Activated CD4-positive, alpha-beta T cell treated with anti-CD3 and anti-CD28 coated beads for 24 hours (primary cell): Measurements from ENCODE around the gene LIN7A.

Experiments
- DNase-seq, 2 donors: peaks; one replicate each; pipeline ENCODE4 v3.0.0-alpha.2; 2020; ENCODE audit warnings: low read depth in 2 of 2

The LIN7A gene

GRCh38 chr12:80756875-80757274, 180.9 kb downstream of the LIN7A start:
- DNase-seq = no peak

DNA sequence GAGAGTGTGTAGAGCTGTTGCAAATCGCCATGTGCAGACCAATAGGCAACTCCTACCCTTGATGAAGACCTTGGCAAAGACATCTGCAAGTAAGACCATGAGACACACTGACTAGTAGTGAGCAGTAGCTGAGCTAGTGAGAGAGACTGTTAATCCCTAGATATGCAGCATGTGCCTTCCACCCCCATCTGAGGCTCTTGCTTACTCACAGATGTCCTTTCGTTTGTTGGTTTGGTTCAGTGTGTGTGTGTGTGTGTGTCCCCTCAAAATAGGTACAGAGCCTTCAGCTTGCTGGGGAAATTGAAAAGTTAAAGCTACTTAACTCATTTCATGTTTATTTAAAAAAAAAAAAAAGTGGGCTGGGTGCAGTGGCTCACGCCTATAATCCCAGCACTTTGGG, 183.5 kb downstream of the LIN7A start:
- DNase-seq = no peak

- no peak for DNase-seq
Observed at GRCh38 chr12:80752464-80752863, 185.3 kb downstream of the LIN7A start.

- DNase-seq = no peak
Observed at GRCh38 chr12:80749456-80749855, 188.3 kb downstream of the LIN7A start.

- no peak for DNase-seq
Observed at GRCh38 chr12:80747800-80748199, 189.9 kb downstream of the LIN7A start.

- DNase-seq = no peak
Observed at GRCh38 chr12:80745851-80746505, 191.8 kb downstream of the LIN7A start.
